ENCODE measurements around the gene CPS1. TPM values are rescaled to one million over a fixed set of nuclear protein-coding genes. Genes with fewer than 3 reads are reported as not detected.

CPS1 gene
- total and polyA plus RNA-seq, 8 donors: 2.5 to 9.2 (median 7.3) TPM

DNA sequence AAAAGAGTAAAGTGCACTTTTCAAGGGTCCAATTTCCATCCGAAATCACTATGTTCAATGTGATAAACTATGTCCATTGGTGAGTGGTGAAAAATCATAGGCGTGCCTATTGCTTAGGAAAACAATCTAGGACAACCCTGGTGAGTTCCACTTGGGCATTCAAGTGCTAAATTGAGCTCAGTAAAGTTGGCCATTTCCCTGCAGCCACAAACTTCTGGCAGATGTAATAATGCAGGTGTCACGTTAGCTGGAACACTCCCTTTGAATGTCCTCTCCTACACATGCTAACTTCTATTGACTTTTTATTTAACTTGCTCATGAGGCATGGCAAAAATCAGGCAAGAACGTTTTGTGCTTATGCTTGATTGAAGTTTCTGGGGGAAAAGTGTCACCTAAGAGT is 67.1 kb downstream of the CPS1 start:
- H3K4me1 ChIP-seq: no peaks in the 10 kb centered on the region
- no peak overlapping the region for H3K27ac ChIP-seq
- intact Hi-C loops (cut with DNase I): no loop called here
- no peaks in the 10 kb centered on the region for H3K27me3 ChIP-seq
- H3K9me3 ChIP-seq: no peaks in the 10 kb centered on the region
- ATAC-seq (no peak), DNase-seq (no peak)
- H3K36me3 ChIP-seq: no peaks in the 10 kb centered on the region
- no peak overlapping the region for H3K4me3 ChIP-seq
- TF ChIP-seq CTCF (IDR thresholded peaks at IDR 0.05): no peak

- no peaks in the 10 kb centered on the region for H3K4me1 ChIP-seq
- no peaks in the 10 kb centered on the region for H3K9me3 ChIP-seq
- no peaks in the 10 kb centered on the region for H3K36me3 ChIP-seq
- no peak for TF ChIP-seq CTCF (IDR thresholded peaks at IDR 0.05)
- intact Hi-C loops (cut with DNase I): no loop called here
- ATAC-seq: no peak
- no peaks in the 10 kb centered on the region for H3K27me3 ChIP-seq
- H3K4me3 ChIP-seq: no peak overlapping the region
- no peak for DNase-seq
- no peak overlapping the region for H3K27ac ChIP-seq
These were observed 70.5 kb downstream of the CPS1 start for GRCh38 chr2:210626849-210627248.

DNA sequence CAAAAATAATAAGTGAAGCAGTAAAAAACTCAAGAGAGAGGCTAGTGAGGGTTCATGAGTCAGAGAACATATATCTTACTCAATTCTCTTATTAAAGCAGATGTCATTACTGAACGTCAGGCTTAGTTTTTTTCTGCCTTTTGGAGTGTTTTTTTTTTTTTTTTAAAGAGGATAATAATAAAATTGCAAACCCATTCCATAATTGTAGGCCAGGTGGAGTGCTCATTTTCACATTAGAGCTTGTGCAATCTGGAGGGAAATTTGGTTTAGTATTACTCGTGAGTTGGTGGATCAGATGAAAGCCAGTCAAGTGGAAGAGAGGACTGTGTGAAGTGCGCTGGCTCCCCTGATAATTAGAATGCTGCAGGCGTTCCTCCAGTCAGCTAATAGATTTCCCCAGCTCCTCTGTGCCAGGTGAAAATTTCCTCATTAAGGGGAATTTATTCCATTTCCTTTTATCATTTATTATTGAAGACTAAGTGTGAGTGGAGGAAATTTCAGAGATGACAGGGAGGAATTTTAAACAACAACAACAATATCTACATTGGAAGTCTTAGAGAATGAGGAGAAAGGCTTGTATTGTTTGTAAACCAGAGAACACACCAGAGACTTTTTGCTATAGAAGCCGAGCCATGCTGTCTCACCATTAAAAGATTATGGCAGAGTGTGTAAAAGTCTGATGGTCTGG is 74.6 kb downstream of the CPS1 start:
- no peaks in the 10 kb centered on the region for H3K9me3 ChIP-seq
- no peaks in the 10 kb centered on the region for H3K36me3 ChIP-seq
- no peaks in the 10 kb centered on the region for H3K27me3 ChIP-seq
- intact Hi-C loops (cut with DNase I): no loop called here
- no peaks in the 10 kb centered on the region for H3K4me1 ChIP-seq
- DNase-seq: no peak
- H3K4me3 ChIP-seq: no peak overlapping the region
- no peak for ATAC-seq
- no peak overlapping the region for H3K27ac ChIP-seq
- TF ChIP-seq CTCF (IDR thresholded peaks at IDR 0.05): no peak

GRCh38 chr2:210633699-210634098 is 77.3 kb downstream of the CPS1 start:
- Histone ChIP-seq H3K4me1 (no peaks in the 10 kb centered on the region), H3K27ac (no peak overlapping the region), H3K27me3 (no peaks in the 10 kb centered on the region), H3K4me3 (no peak overlapping the region), H3K36me3 (no peaks in the 10 kb centered on the region), H3K9me3 (no peaks in the 10 kb centered on the region)
- DNase-seq (no peak), ATAC-seq (no peak)
- no peak for TF ChIP-seq CTCF (IDR thresholded peaks at IDR 0.05)
- intact Hi-C loops (cut with DNase I): no loop called here

DNA sequence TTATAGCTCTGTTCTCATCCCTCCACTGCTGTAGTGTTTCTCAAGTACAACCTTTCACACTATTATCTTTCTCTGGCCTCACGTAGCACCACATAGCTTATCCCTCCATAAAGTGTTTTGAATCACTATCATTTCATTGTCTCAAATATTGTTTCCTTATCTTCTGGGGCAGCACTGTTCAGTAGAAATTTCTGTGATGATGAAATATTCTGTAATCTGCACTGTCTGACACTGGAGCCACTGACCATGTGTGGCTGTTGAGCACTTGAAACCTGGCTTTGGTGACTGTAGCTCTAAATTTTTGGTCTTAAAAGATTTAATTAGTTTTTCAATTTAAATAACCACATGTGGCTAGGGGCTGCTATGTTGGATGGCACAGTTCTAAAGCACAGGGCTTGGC is 78.9 kb downstream of the CPS1 start:
- no peaks in the 10 kb centered on the region for H3K36me3 ChIP-seq
- no peak for ATAC-seq

More for the DNA sequence above, 78.9 kb downstream of the CPS1 start:
- DNase-seq: no peak
- TF ChIP-seq CTCF (IDR thresholded peaks at IDR 0.05): no peak
- no peaks in the 10 kb centered on the region for H3K4me1 ChIP-seq
- no peaks in the 10 kb centered on the region for H3K27me3 ChIP-seq
- H3K9me3 ChIP-seq: no peaks in the 10 kb centered on the region
- intact Hi-C loops (cut with DNase I): no loop called here
- no peak overlapping the region for H3K27ac ChIP-seq
- H3K4me3 ChIP-seq: no peak overlapping the region

Measured in left lung (tissue), 10 donors.